SHP77 treated with DMSO at 0.1 percent for 48 hours (cell line): Measurements from ENCODE around the gene FTCDNL1.

ENCODE experiments used
- DNase-seq: peaks from one replicate; lab custom pipeline; 2025; lab: John Stamatoyannopoulos, UW

Gene FTCDNL1

DNA sequence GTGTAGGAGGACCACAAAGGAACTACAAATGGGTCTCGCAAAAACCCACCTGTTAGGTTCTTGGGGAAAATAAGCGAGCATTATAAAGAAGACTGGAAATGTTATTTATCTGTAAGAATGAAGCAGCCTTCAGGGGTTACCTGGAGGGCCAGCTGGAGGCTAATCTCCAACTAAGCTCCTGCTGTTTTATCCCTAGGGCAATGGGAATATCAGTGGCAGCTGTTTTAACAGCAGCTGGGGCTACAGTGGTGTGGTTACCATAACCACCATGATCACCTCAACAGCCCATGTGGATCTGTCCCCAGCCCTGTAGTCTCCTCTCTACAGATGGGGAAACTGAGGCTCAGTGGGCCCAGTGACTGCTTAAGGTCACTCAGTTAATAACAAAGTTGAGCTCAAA is 108.1 kb downstream of the FTCDNL1 start:
- DNase-seq = no peak

- DNase-seq = no peak
These were observed 110.9 kb downstream of the FTCDNL1 start for GRCh38 chr2:199740111-199740428.

DNA sequence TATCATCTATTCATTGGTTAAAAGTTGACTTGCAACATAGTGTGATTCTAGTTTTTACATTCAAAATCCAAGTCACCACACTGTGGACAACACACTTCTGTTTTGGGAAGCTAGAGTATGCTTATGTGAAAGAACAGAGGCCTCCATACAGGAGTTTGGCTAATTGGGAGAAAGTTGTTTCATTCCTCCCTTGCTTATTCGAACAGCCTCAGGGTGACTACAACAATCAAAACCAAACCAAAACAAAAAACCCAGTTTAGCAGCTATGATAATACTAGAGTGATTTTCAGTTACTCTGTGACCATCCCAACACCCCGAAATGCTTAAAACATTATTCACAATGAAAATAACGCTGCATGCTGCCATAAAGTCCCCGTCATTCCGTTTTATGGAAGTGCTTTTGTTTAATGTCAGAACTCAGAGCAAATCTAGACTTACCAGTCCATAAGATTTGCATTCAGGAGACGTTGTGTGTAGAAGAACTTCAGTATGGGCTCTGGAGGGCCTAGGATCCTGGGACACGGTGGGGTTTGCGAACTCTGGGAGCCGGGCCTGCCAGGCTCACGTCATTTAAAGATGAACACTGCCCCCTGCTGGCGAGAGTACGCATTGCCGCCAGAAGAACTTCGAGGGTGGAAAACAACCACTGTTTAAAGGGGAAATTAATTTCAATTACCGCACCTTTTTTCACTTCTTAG is 111.4 kb downstream of the FTCDNL1 start:
- no peak for DNase-seq

- DNase-seq = no peak
These were observed 112.1 kb downstream of the FTCDNL1 start for GRCh38 chr2:199738727-199739412.

DNA sequence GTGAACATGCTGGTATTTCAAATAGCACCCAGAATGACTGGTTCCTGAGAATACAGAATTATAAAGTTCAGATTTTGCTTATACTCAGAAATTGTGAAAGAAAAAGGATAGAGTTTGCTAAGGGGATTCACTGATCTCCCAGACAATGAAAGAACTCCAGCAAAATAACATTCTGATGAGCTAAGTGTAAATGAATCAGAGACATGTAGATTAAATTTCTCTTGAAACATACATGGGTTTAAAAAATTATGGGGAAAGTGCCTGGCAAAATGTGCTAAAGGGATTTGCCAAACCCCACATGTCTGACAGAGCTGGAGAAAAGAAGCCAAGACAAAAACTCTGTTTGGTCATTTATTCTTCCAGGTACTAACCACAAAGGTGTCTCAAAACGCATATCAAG is 116.3 kb downstream of the FTCDNL1 start:
- DNase-seq = no peak

GRCh38 chr2:199734011-199734410 is 117.0 kb downstream of the FTCDNL1 start:
- DNase-seq = no peak

DNA sequence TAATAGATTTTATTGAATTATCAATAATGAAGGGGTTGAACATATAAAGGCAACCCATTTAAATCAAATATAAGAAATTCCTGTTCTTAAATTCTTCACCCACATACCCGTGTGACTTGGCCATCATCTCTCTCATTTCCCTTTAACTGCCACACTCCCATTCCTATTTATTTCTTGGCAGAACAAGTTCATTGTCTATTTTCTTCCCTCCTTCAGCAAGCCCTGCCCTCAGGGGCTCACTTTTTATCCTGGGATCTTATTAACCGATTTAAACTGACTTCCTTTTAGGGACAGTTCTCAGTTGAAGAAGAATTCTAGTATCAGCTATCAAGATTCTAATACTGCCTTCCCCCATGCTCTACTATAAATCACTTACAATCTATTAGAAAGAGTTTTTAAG is 123.2 kb downstream of the FTCDNL1 start:
- no peak for DNase-seq

- DNase-seq = no peak
These were observed 123.7 kb downstream of the FTCDNL1 start for GRCh38 chr2:199727306-199727705.

DNA sequence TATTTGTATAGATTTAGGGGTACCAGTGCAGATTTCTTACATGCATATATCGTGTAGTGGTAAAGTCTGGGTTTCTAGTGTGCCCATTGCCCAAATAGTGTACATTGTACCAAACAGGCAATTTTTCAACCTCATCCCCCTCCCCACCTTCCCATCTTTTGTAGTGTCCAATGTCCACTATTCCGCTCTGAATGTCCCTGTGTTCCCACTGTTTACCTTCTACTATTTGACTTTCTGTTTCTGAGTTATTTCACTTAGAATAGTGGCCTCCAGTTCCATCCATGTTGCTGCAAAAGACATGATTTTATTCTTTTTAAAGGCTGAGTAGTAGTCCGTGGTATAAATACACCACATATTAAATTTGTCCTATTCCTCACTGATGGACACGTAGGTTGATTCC is 132.9 kb downstream of the FTCDNL1 start:
- DNase-seq = no peak

DNA sequence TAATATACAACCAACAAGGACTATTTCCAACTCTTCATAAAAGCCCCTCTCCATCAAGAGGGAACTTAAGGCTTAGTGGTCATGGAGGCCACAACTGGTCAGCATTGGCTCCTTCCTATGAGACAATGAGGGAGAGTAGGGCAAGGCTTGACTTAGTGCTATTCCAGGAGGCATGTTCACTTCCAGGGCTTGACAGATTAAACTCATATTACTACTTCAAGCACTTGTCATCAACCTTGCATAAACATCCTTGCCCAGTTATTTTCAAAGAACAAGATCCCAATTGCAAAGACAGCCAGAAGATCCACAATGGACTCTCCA is 133.4 kb downstream of the FTCDNL1 start:
- DNase-seq = no peak

- no peak for DNase-seq
These were observed 134.0 kb downstream of the FTCDNL1 start for GRCh38 chr2:199716807-199717586.

DNA sequence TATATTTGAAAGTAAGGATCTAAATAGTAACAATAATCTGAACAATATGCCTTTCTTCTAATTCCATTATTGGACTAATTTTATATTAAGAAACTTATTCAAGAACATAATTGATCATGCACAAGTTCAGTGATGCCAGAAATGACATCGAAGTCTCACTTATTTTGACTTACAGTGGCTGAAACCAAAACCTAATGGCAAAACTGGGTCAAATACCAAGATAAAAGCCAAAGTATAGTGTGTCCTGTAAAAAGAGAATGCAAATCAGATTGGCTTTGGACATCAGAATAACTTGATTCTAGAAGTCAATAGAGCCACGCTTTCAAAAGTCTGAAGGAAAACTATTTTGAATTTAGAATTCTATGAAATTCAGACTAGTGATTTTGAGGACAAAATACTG is 137.2 kb downstream of the FTCDNL1 start:
- no peak for DNase-seq

- no peak for DNase-seq
These were observed 140.4 kb downstream of the FTCDNL1 start for GRCh38 chr2:199710551-199710950.
